Measurements from ENCODE around the gene LSM14A. TPM values are rescaled to one million over a fixed set of nuclear protein-coding genes. Genes with fewer than 3 reads are reported as not detected.
A peak's percentile ranks its signal among the peaks of the same experiment; 100 is the strongest.
"Not testable (repeated sequence)": the region's sequence is repeated elsewhere in the genome, so short reads cannot be mapped to it uniquely, and the experiment has no call there.

Gene LSM14A
- total RNA-seq, 1 experiment from 2014 or later: 61.4 TPM

- H3K36me3 ChIP-seq: peaks cover 29% of the 10 kb centered on the region
- DNase-seq (ENCODE audit: low read depth in 1 of 2, low spot score in 2 of 2): peak; percentile 77 to 89
- H3K27me3 ChIP-seq (replicated peaks): no peaks in the 10 kb centered on the region
- peaks cover 44% of the 10 kb centered on the region for H3K4me1 ChIP-seq (replicated peaks)
- peak overlapping the region; percentile 68 for H3K27ac ChIP-seq
- H3K9me3 ChIP-seq (replicated peaks): no peaks in the 10 kb centered on the region
- H3K4me3 ChIP-seq: no peak overlapping the region
These were observed 60.5 kb downstream of the LSM14A start for GRCh38 chr19:34232566-34233481.

DNA sequence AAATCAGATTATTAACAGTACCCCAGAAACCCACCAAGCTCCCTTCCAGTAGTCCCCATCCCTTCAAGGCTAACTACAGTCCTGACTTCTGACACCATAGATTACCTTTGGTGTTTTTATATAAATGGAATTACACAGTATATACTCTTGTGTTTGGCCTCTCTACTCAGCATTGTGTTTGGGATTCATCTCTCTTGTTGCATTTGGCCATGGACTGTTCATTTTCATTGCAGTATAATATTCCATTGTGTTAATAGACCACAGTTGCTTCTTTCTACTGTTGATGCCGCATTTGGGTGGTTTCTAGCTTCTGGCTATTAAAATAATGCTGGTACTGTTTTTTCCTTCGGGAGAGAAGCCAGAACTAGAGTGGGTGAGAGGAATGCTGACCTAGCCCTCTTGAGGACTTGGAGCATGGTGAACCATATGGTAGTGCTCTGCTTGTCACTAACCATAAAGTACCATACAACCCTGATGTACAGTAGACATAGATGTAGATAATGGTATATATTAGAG lies 63.2 kb downstream of the LSM14A start:
- Histone ChIP-seq H3K4me1 (replicated peaks) (peaks cover 44% of the 10 kb centered on the region), H3K4me3 (no peak overlapping the region), H3K27me3 (replicated peaks) (no peaks in the 10 kb centered on the region), H3K36me3 (peaks cover 4% of the 10 kb centered on the region), H3K9me3 (replicated peaks) (no peaks in the 10 kb centered on the region), H3K27ac (no peak overlapping the region)
- no peak for DNase-seq (ENCODE audit: low read depth in 1 of 2, low spot score in 2 of 2)

GRCh38 chr19:34236035-34236987 lies 64.0 kb downstream of the LSM14A start:
- peak; percentile 62 to 68 for DNase-seq (ENCODE audit: low read depth in 1 of 2, low spot score in 2 of 2)
- H3K4me1 ChIP-seq (replicated peaks): peaks cover 40% of the 10 kb centered on the region
- H3K4me3 ChIP-seq: no peak overlapping the region
- no peaks in the 10 kb centered on the region for H3K9me3 ChIP-seq (replicated peaks)
- no peak overlapping the region for H3K27ac ChIP-seq
- H3K36me3 ChIP-seq: no peaks in the 10 kb centered on the region; the same call in 1 of the 2 replicates
- H3K27me3 ChIP-seq (replicated peaks): no peaks in the 10 kb centered on the region

- H3K27ac ChIP-seq: no peak overlapping the region
- DNase-seq (ENCODE audit: low read depth in 1 of 2, low spot score in 2 of 2): no peak
- H3K4me1 ChIP-seq (replicated peaks): peaks cover 30% of the 10 kb centered on the region
- no peaks in the 10 kb centered on the region for H3K27me3 ChIP-seq (replicated peaks)
- H3K4me3 ChIP-seq: no peak overlapping the region
- H3K9me3 ChIP-seq (replicated peaks): no peaks in the 10 kb centered on the region
- no peaks in the 10 kb centered on the region; the same call in 1 of the 2 replicates for H3K36me3 ChIP-seq
These were observed 65.0 kb downstream of the LSM14A start for GRCh38 chr19:34237283-34237682.

GRCh38 chr19:34237939-34238338 lies 65.6 kb downstream of the LSM14A start:
- Histone ChIP-seq H3K4me3 (no peak overlapping the region), H3K4me1 (replicated peaks) (peaks cover 26% of the 10 kb centered on the region), H3K36me3 (no peaks in the 10 kb centered on the region; the same call in 1 of the 2 replicates), H3K27ac (no peak overlapping the region), H3K9me3 (replicated peaks) (no peaks in the 10 kb centered on the region), H3K27me3 (replicated peaks) (no peaks in the 10 kb centered on the region)
- no peak for DNase-seq (ENCODE audit: low read depth in 1 of 2, low spot score in 2 of 2)

GRCh38 chr19:34241513-34242337 lies 69.4 kb downstream of the LSM14A start:
- H3K9me3 ChIP-seq (replicated peaks): no peaks in the 10 kb centered on the region
- H3K36me3 ChIP-seq: no peaks in the 10 kb centered on the region
- no peak overlapping the region for H3K4me3 ChIP-seq
- no peak for DNase-seq (ENCODE audit: low read depth in 1 of 2, low spot score in 2 of 2)
- H3K4me1 ChIP-seq (replicated peaks): peaks cover 17% of the 10 kb centered on the region
- no peaks in the 10 kb centered on the region for H3K27me3 ChIP-seq (replicated peaks)
- no peak overlapping the region for H3K27ac ChIP-seq

- peaks cover 17% of the 10 kb centered on the region for H3K4me1 ChIP-seq (replicated peaks)
- H3K9me3 ChIP-seq (replicated peaks); H3K4me3 ChIP-seq; H3K36me3 ChIP-seq; H3K27ac ChIP-seq; H3K27me3 ChIP-seq (replicated peaks): not testable (repeated sequence)
- peak in 1 of 2 experiments; percentile 37 for DNase-seq (ENCODE audit: low read depth in 1 of 2, low spot score in 2 of 2)
These were observed 71.0 kb downstream of the LSM14A start for GRCh38 chr19:34243138-34243875.

DNA sequence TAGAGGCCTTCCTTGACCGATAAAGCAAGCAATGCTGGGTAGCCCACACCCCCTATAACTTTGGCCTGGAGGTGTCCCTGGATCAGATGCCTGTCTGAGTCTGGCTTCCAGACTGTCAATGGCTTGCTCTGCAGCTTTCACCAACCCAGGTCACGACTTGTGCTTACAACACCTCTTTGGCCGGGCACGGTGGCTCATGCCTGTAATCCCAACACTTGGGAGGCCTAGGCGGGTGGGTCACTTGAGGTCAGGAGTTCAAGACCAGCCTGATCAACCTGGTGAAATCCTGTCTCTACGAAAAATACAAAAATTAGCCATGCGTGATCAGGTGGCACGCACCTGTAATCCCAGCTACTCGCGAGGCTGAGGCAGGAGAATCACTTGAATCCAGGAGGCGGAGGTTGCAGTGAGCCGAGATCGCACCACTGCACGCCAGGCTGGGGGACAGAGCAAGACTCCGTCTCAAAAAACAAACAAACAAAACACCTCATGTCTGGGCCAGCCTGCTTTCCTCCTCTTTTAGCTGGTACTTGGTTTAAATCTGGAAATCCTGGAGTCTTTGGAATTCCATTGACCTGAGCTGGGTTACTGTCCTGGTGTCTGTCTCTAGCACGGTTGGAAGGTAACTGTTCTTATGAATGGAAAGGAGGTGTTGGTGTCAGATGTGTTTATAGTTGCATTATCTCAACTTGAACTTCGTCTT lies 71.7 kb downstream of the LSM14A start:
- Histone ChIP-seq H3K27ac (no peak overlapping the region), H3K27me3 (replicated peaks) (no peaks in the 10 kb centered on the region), H3K36me3 (no peaks in the 10 kb centered on the region), H3K4me1 (replicated peaks) (peaks cover 17% of the 10 kb centered on the region), H3K4me3 (no peak overlapping the region), H3K9me3 (replicated peaks) (no peaks in the 10 kb centered on the region)
- peak in 1 of 2 experiments; percentile 25 for DNase-seq (ENCODE audit: low read depth in 1 of 2, low spot score in 2 of 2)

DNA sequence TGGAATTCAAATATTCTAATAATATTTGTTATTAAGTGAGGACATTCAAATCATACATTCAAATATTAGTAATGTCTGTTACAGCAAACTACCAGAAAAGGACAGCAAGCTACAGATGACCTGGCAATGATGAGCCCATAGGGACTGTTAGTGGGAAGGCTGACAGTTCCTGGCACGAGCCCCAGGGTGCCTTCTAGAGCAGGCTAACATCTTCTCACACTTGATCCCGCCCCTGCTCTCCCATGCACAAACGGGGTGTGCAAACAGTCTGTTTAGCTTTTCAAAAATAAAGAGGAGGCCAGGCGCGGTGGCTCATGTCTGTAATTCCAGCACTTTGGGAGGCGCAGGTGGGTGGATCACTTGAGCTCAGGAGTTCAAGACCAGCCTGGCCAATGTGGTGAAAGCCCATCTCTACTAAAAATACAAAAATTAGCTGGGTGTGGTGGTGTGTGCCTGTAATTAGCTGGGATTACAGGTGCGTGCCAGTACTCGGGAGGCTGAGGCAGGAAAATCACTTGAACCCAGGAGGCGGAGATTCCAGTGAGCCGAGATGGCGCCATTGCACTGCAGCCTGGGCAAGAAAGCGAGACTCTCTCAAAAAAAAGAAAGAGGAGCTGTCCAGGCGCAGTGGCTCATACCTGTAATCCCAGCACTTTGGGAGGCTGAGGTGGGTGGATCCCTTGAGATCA lies 72.5 kb downstream of the LSM14A start:
- Histone ChIP-seq H3K4me3 (no peak overlapping the region), H3K27ac (no peak overlapping the region), H3K27me3 (replicated peaks) (no peaks in the 10 kb centered on the region), H3K9me3 (replicated peaks) (no peaks in the 10 kb centered on the region), H3K36me3 (no peaks in the 10 kb centered on the region), H3K4me1 (replicated peaks) (peaks cover 17% of the 10 kb centered on the region)
- no peak for DNase-seq (ENCODE audit: low read depth in 1 of 2, low spot score in 2 of 2)

- Histone ChIP-seq H3K9me3 (replicated peaks) (no peaks in the 10 kb centered on the region), H3K27me3 (replicated peaks) (no peaks in the 10 kb centered on the region), H3K4me3 (no peak overlapping the region), H3K27ac (no peak overlapping the region), H3K36me3 (no peaks in the 10 kb centered on the region), H3K4me1 (replicated peaks) (peaks cover 17% of the 10 kb centered on the region)
- DNase-seq (ENCODE audit: low read depth in 1 of 2, low spot score in 2 of 2): no peak
These were observed 74.0 kb downstream of the LSM14A start for GRCh38 chr19:34246340-34246739.

GRCh38 chr19:34248941-34249340 lies 76.6 kb downstream of the LSM14A start:
- peaks cover 13% of the 10 kb centered on the region for H3K4me1 ChIP-seq (replicated peaks)

More at GRCh38 chr19:34248941-34249340, 76.6 kb downstream of the LSM14A start:
- Histone ChIP-seq H3K9me3 (replicated peaks) (no peaks in the 10 kb centered on the region), H3K36me3 (no peaks in the 10 kb centered on the region), H3K4me3 (no peak overlapping the region), H3K27me3 (replicated peaks) (no peaks in the 10 kb centered on the region), H3K27ac (no peak overlapping the region)
- no peak for DNase-seq (ENCODE audit: low read depth in 1 of 2, low spot score in 2 of 2)
